SK-N-MC (cell line): ENCODE results near the gene PAX6.

Experiments
- EZH2 ChIP-seq: fragments of 200-600 bp; sonication (generic); IDR thresholded peaks from one replicate; pipeline ENCODE4 v1.6.1; 2017; ENCODE audit warnings: antibody characterized with exemption
- FOXP2 ChIP-seq: optimal IDR thresholded peaks from 2 replicates; pipeline ENCODE3; 2011; ENCODE audit warnings: mild to moderate bottlenecking, moderate library complexity; ENCODE audit not compliant: insufficient read depth; ENCODE audit errors: extremely low read length, control extremely low read depth
- POLR2AphosphoS5 ChIP-seq: IDR thresholded peaks from 2 replicates; pipeline ENCODE4 v1.6.1; 2012; ENCODE audit warnings: mild to moderate bottlenecking, low read depth, low read length, borderline replicate concordance

DNA sequence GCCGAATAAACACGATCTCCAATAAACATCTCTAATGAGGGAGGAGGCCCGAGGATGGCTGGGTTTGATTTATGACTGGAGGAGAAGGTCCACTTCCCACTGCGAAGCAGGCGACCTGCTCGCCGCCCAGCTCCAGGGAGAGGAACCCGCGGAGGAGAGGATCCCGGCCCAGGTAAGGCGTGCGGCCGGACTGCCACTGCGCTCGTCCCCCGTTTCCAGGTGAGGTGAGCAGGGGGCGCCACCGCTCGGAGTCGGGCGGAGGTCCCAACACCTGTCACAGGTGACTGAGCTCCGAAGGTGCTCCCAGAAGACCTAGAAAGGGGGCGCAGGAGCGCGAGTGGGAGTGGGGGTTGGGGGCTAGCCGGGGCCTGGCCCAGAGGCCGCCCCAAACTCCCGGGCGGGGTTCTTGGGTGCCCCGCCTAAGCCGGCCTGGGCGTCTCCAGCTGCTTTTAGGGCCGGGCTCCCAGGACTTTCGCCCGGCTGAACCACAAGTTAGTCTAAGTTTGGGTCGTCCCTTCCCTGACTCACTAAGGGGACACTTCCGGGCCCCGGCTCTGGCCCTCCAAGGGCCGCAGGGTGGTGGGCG, 5.4 kb upstream of the PAX6 start:
- TF ChIP-seq EZH2 (no peak), POLR2AphosphoS5 (no peak), FOXP2 (no peak)
